Hindlimb muscle (tissue), 1 donor: ENCODE data around the gene HDAC7. TPM values are rescaled to one million over a fixed set of nuclear protein-coding genes. Genes with fewer than 3 reads are reported as not detected.

Experiments used
- DNase-seq: peaks from one replicate; pipeline ENCODE4 v3.0.0-alpha.2; 2013
- polyA plus RNA-seq: library from polyadenylated mRNA; unstranded; fragments of 120-200 nt; gene quantifications from one replicate; pipeline ENCODE4 v1.2.1, GENCODE V29; 2013; ENCODE audit not compliant: insufficient read length

HDAC7 gene
- polyA plus RNA-seq, 1 donor = 67.2 TPM

GRCh38 chr12:47758834-47759690, 60.6 kb downstream of the HDAC7 start, which contains the start of gene RAPGEF3:
Gene RAPGEF3, minus strand, starts transcription at chr12:47758880. Its CDS starts 324 bp downstream, at chr12:47758556.
- DNase-seq = peak; percentile 82

- no peak for DNase-seq
Observed at GRCh38 chr12:47758584-47758833, 61.2 kb downstream of the HDAC7 start.

- no peak for DNase-seq
Observed at GRCh38 chr12:47757840-47758583, 61.7 kb downstream of the HDAC7 start.

GRCh38 chr12:47757364-47757839, 62.3 kb downstream of the HDAC7 start:
- DNase-seq = no peak

- no peak for DNase-seq
Observed at GRCh38 chr12:47755655-47756562, 63.8 kb downstream of the HDAC7 start.

- DNase-seq = no peak
Observed at GRCh38 chr12:47754881-47755280, 64.8 kb downstream of the HDAC7 start.

GRCh38 chr12:47754126-47754525, 65.6 kb downstream of the HDAC7 start:
- no peak for DNase-seq

GRCh38 chr12:47753021-47754001, 66.4 kb downstream of the HDAC7 start:
- no peak for DNase-seq

GRCh38 chr12:47752552-47752951, 67.2 kb downstream of the HDAC7 start:
- DNase-seq = no peak

- DNase-seq = no peak
Observed at GRCh38 chr12:47752121-47752520, 67.6 kb downstream of the HDAC7 start.

GRCh38 chr12:47751561-47751960, 68.1 kb downstream of the HDAC7 start:
- DNase-seq = no peak

- no peak for DNase-seq
Observed at GRCh38 chr12:47750916-47751470, 68.7 kb downstream of the HDAC7 start.

GRCh38 chr12:47750229-47750798, 69.4 kb downstream of the HDAC7 start:
- DNase-seq = no peak

GRCh38 chr12:47748899-47749298, 70.8 kb downstream of the HDAC7 start:
- no peak for DNase-seq

GRCh38 chr12:47748507-47748828, 71.2 kb downstream of the HDAC7 start:
- no peak for DNase-seq

- no peak for DNase-seq
Observed at GRCh38 chr12:47747596-47748506, 71.9 kb downstream of the HDAC7 start.

GRCh38 chr12:47747126-47747525, 72.6 kb downstream of the HDAC7 start:
- DNase-seq = no peak

GRCh38 chr12:47746523-47746922, 73.2 kb downstream of the HDAC7 start:
- no peak for DNase-seq

- DNase-seq = no peak
Observed at GRCh38 chr12:47746073-47746472, 73.6 kb downstream of the HDAC7 start.
